Fibroblast of skin of left biceps (primary cell): ENCODE measurements around the gene NOL4L.
"Not testable (repeated sequence)": the region's sequence is repeated elsewhere in the genome, so short reads cannot be mapped to it uniquely, and the experiment has no call there.

Experiments used
- DNase-seq, 2 experiments: peaks; one replicate each; pipeline ENCODE4 v3.0.0-alpha.2; 2013; ENCODE audit warnings: low read depth in 2 of 2

The NOL4L gene

GRCh38 chr20:32510120-32510600, 75.0 kb downstream of the NOL4L start:
- no peak for DNase-seq

- DNase-seq: no peak
Measured at GRCh38 chr20:32509639-32510066, 75.5 kb downstream of the NOL4L start.

DNA sequence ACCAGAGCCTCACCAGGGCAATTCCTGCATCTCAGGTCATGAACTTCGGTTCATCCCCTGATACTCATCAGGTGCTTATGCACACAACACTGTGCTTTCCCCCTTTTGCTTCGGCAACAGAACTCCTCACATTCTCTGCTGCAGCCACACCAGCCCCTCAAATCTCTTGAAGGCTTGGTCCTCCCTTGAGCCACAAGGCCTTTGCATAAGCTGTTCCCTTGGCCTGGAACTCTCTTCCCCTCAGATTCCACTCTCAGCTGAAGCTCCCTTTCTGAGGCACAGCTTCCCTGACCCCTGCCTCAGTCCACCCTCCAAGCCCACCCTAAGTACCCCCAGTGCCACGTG, 76.4 kb downstream of the NOL4L start:
- DNase-seq: no peak

DNA sequence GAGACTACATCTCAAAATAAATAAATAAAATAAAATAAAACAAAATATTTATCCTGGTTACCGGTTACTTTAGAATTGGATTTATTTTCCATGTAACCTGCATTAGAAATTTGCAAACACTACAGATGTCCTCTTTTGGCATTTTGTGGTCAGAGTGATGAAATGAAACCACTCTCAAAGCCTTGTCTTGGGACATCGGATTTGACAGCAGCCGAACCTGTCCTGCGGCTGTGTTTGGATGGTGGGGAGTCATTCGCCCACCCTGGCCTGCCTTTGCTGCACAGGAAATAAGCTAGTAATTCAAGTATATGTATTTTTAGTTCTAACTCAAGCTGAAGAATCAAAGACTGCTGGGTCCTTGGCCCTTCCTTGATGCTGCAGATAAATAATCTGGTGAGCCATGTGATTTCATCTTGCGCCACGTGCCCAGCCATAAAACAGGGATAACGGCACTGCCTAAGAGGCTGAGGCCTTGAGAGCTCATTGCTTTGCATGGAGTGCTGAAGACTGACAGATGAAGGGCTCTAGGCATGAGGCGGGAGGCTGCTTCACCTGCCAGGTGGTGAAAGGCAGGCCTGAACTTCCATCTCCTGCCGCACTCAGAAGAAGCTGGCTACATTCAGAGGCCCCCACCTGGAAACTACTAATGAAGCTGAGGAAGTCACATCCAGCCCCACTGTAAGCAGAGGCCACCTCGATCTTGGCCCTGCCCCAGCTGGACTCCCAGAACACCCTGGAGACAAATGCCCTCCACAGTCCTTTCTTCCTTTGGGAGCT, 76.9 kb downstream of the NOL4L start:
- no peak for DNase-seq

- no peak for DNase-seq
Measured at GRCh38 chr20:32506721-32507120, 78.4 kb downstream of the NOL4L start.

- no peak for DNase-seq
Measured at GRCh38 chr20:32505723-32506473, 79.2 kb downstream of the NOL4L start.

DNA sequence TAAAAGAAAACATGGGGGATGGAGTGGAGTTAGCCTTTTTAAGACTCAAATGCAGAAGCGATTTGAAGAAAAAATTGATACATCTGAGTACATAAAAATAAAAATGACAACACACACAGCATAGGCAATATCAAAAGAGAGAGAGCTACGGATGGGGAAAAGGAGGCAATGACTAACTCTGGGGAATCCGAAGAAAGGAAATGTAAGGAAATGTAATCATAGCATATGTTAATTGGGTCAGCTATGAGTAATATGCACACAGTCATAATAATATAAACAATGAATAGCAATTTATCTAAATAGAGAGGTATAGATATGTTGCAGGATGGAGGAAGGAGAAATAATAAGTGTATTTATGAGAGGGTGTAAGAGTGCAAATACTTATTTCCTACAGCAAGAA, 83.4 kb downstream of the NOL4L start:
- DNase-seq: peak in 1 of 2 experiments; percentile 20

- DNase-seq: no peak
Measured at GRCh38 chr20:32497589-32498224, 87.4 kb downstream of the NOL4L start.

- no peak for DNase-seq
Measured at GRCh38 chr20:32496811-32497533, 88.2 kb downstream of the NOL4L start.

DNA sequence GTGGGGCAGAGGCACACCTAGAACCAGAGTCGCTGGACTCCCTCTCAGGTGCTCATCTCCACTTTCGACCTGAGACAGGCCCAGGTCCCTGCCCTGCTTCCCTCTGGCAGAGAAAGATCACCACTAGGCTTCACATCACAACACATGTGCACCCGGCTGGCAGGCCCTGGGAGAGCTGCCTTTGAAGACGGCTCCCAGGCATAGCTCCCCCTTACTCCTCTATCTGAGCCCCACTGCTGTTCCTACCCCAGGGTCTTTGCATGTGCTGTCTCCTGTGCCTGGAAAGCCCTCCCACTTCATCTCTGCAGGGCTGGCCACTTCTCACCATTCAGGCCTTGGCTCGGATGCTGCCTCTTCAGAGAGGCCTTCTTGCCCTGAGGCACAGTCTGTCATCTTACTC, 89.2 kb downstream of the NOL4L start:
- DNase-seq: no peak

DNA sequence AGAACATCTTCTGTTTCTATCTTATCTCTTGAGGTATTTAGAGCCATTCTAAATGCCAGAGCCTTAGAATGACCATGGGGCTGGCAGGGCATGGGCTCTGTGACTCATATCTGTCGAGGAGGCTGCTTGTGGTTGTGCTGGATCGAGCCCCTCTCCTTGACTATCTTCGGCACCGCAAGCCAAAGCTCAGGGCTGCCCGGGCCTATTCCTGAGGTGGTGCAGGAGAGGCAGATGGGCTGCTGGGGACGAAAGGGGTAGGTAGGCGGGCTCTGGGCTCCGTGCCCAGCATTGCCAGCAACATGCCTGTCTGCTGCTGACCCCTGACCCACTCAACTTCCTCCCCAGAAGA, 89.9 kb downstream of the NOL4L start:
- DNase-seq: no peak

- no peak for DNase-seq
Measured at GRCh38 chr20:32494483-32495216, 90.5 kb downstream of the NOL4L start.

DNA sequence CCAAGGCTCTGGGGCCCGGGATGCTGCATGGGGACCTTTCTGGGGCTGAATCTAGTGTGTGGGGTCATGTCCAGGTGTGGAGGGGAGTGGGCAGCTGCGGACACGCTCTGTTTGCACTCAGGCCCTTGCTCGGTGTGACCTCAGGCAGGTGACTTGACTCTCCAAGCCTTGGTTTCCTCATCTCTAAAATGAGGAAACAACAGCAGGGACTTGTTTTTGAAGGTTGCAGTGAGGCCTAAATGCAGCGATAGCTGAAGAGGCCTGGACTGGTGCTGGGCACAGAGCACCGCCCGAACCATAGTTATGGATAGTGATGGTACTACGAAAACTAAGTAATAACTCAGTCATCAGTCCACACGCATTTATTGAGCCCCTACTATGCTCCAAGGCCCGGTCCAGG, 91.8 kb downstream of the NOL4L start:
- no peak for DNase-seq

- DNase-seq: not testable (repeated sequence)
Measured at GRCh38 chr20:32491764-32492151, 93.4 kb downstream of the NOL4L start.

GRCh38 chr20:32490942-32491763, 94.0 kb downstream of the NOL4L start:
- DNase-seq: no peak

DNA sequence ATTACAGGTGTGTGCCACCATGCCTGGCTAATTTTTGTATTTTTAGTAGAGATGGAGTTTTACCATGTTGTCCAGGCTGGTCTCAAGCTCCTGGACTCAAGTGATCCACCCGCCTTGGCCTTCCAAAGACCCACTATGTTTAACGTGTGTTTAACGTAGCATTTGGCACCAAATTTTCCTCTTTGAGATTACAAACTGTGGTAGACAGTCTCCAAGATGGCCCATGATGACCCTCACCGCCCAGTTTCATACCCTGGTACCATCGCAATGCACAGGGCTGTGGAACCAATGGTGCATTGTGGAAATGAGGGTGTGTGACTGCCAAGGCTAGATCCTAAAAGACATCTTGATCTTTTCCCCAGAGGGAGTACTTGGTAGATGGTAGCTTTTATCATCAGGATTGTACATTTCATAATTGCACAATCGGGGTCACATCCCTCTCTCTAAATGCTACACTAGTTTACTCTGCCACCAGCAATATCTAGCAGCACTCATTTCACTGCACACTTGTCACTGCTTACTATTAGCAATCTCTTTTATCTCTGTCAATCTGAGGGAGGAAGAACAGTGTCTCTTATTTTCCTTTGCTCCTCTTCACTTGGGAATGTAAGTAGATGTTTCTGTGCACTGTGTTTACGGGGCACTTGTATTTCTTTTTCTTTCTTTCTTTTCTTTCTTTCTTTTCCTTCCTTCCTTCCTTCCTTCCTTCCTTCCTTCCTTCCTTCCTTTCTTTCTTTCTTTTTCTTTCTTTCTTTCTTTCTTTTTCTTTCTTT, 96.9 kb downstream of the NOL4L start:
- DNase-seq: no peak

DNA sequence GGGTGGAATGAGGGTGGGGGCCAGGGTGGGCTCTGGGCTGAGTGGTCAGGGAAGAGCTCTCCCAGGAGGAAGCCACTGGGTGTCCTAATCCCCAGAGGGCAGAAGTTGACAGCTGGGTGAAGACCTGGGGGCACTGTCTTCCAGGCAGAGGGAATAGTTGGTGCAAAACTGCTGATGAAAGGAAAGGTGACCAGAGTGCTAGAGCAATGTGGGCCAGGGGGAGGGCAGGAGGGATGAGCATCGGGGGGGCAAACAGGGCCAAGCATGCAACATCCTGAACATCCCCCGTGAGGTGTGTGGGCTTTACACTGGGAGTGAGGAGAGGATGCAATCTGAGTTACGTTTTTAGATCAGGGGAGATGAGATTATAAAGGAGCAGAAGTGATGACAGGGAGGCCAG, 97.8 kb downstream of the NOL4L start:
- DNase-seq: no peak

DNA sequence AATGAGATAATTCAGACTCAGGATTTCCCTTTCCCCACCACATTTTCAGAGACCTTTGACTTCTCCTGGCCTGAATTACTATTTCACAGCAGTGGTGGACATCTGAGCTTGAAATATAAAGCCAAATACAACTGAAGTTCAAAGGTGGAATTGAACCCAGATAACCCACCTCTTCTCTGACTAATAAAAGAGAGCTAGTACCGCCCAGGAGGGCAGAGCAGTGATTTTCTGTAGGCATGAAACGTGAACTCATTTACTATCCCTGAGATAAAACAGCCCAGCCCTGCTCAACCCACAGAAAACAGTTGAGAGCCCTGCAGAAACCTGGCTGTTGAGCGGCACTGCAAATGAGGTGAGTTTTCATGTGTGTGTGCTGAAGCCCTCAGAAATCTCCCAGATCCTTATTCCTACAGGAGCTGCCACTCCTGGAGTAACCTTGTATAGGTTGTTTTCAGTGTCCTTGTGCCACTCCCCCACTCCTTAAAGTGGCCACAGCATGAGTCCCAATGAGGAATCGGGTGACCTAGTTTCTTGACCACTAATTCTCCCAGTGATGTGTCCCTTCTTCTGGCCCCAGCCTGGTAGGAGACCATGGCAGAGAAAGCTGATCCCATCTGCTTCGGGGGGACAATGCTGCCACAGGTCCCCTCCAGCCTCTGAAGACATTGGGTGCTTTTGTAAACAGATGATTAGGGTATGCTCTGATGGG, 99.2 kb downstream of the NOL4L start:
- DNase-seq: no peak
